GM11168 (cell line): Measurements from ENCODE around the gene WHRN.

Experiments
- in situ Hi-C: fragments of 300-500 bp; cut with MboI; formaldehyde crosslinking; loops from one replicate; pipeline ENCODE4 v1.12.0; 2022; ENCODE audit warnings: low sequenced_read_pairs; ENCODE audit not compliant: unreplicated experiment

WHRN gene

DNA sequence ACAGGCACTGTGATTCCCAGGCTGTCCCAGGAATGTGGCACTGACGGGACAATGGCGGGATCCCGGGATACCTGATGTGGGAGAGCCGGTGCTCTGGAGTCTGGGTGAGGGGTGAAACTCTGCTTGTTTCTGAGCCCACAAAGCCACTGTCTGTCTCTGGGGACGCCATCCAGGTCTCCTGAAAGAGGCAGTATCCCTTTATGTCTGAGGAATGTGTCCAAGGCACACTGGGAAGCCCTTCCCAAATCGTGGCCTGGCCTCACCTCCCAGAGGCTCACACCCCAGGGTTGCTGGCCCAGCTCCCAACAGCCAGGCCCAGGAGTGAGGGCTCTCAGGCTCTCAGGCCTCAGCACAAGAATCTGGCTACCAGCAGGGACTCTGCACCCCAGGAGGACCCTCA lies 148.5 kb downstream of the WHRN start:
- in situ Hi-C loops, result no loop called here

GRCh38 chr9:114355821-114356220 lies 149.5 kb downstream of the WHRN start:
- in situ Hi-C loops, result no loop called here
